Body of pancreas (tissue), 4 donors: ENCODE data around the gene RNLS.

Source experiments
- CTCF ChIP-seq, 7 experiments: fragments of 450-650 bp in 4 of 7; fragments of 200-600 bp in 3 of 7; sonication (generic) in 3 of 7; IDR thresholded peaks; one replicate each; pipeline ENCODE4 v1.5.1; 2016 to 2019; ENCODE audit warnings: antibody characterized with exemption in 7 of 7
- POLR2A ChIP-seq, 3 donors: fragments of 450-650 bp; IDR thresholded peaks; one replicate each; pipeline ENCODE4 v1.6.1; 2016; ENCODE audit warnings: antibody characterized with exemption in 3 of 3, mild to moderate bottlenecking in 2 of 3

GRCh38 chr10:88523739-88524400 lies 59.2 kb downstream of the RNLS start:
- TF ChIP-seq CTCF (IDR thresholded peaks at IDR 0.05) (no peak), POLR2A (IDR thresholded peaks at IDR 0.05) (no peak)
